ENCODE measurements around the gene TBXAS1. TPM values are rescaled to one million over a fixed set of nuclear protein-coding genes. Genes with fewer than 3 reads are reported as not detected.

The TBXAS1 gene
- total and polyA plus RNA-seq, 2 donors (not counting 3 experiments of a cell fraction or from before 2014, with no cell fraction given), result 2.1 to 4.3 TPM

GRCh38 chr7:139895141-139895829 lies 66.2 kb downstream of the TBXAS1 start:
- no peaks in the 10 kb centered on the region for H3K9me3 ChIP-seq (replicated peaks; ENCODE audit: control insufficient read depth, insufficient read depth, low read length)
- ChIA-PET POLR2A (no interaction called here), CTCF (interaction anchor here (0.6 kb wide), 1 partner anchor 242 kb away, joined by 3 read pairs; no protein-coding TSS in a partner anchor)
- no TSS peak for BruUV-seq (replicated peaks)
- TF ChIP-seq POLR2A (IDR thresholded peaks at IDR 0.05; ENCODE audit: low read depth, low read length) (no peak), GATA2 (IDR thresholded peaks at IDR 0.05; ENCODE audit: insufficient read depth, insufficient read length, low read depth, low read length) (no peak)
- H3K36me3 ChIP-seq (ENCODE audit: control insufficient read depth in 2 of 2, extremely low read depth in 1 of 2, insufficient read depth in 2 of 2, low read length in 2 of 2), result no peaks in the 10 kb centered on the region
- intact Hi-C loops (cut with micrococcal nuclease), result no loop called here
- H3K27me3 ChIP-seq (ENCODE audit: control insufficient read depth in 2 of 2, insufficient read depth in 2 of 2, low read length in 2 of 2), result peaks cover 3 to 5% of the 10 kb centered on the region in 2 experiments
- no peaks in the 10 kb centered on the region for H3K9me1 ChIP-seq (replicated peaks; ENCODE audit: control insufficient read depth, extremely low read depth, insufficient read depth, low read length)
- no peaks in the 10 kb centered on the region for H4K20me1 ChIP-seq (replicated peaks; ENCODE audit: control insufficient read depth, extremely low read depth, insufficient read depth, low read length)
- H3K4me2 ChIP-seq (ENCODE audit: insufficient read depth, low read length), result no peak overlapping the region
- no peak overlapping the region for H2AFZ ChIP-seq (ENCODE audit: low read depth, low read length)
- no peak overlapping the region for H3K4me3 ChIP-seq (replicated peaks in 1 of 3; ENCODE audit: insufficient read depth in 1 of 3, low read depth in 1 of 3, low read length in 3 of 3)
- no peaks in the 10 kb centered on the region for H3K79me2 ChIP-seq (ENCODE audit: control insufficient read depth, insufficient read depth, low read length)
- dilution Hi-C loops (cut with MboI; ENCODE audit: extremely low pct_ligation_motif_present, low sequenced_read_pairs), result no loop called here
- DNase-seq (ENCODE audit: low read depth, low spot score), result no peak
- no peak overlapping the region for H3K9ac ChIP-seq (replicated peaks; ENCODE audit: extremely low read depth, insufficient read depth, low read length)
- no peaks in the 10 kb centered on the region for H3K4me1 ChIP-seq (ENCODE audit: control insufficient read depth, extremely low read depth, insufficient read depth, low read length)
- no peak overlapping the region for H3K27ac ChIP-seq (ENCODE audit: insufficient read depth, low read depth, low read length)
- no peak for FAIRE-seq

- CTCF ChIA-PET, result no interaction called here
- intact Hi-C loops (cut with micrococcal nuclease), result no loop called here
These were observed 67.2 kb downstream of the TBXAS1 start for GRCh38 chr7:139896288-139896687.

More at GRCh38 chr7:139896288-139896687, 67.2 kb downstream of the TBXAS1 start:
- FAIRE-seq (no peak), DNase-seq (ENCODE audit: low read depth, low spot score) (no peak)
- H3K9me3 ChIP-seq (replicated peaks; ENCODE audit: control insufficient read depth, insufficient read depth, low read length), result no peaks in the 10 kb centered on the region
- POLR2A ChIA-PET, result no interaction called here
- H4K20me1 ChIP-seq (replicated peaks; ENCODE audit: control insufficient read depth, extremely low read depth, insufficient read depth, low read length), result no peaks in the 10 kb centered on the region
- no peaks in the 10 kb centered on the region for H3K4me1 ChIP-seq (ENCODE audit: control insufficient read depth, extremely low read depth, insufficient read depth, low read length)
- BruUV-seq (replicated peaks), result no TSS peak
- H3K4me2 ChIP-seq (ENCODE audit: insufficient read depth, low read length), result no peak overlapping the region
- H3K9ac ChIP-seq (replicated peaks; ENCODE audit: extremely low read depth, insufficient read depth, low read length), result no peak overlapping the region
- H3K79me2 ChIP-seq (ENCODE audit: control insufficient read depth, insufficient read depth, low read length), result no peaks in the 10 kb centered on the region
- no peak overlapping the region for H2AFZ ChIP-seq (ENCODE audit: low read depth, low read length)
- peaks cover 3 to 7% of the 10 kb centered on the region in 2 experiments for H3K27me3 ChIP-seq (ENCODE audit: control insufficient read depth in 2 of 2, insufficient read depth in 2 of 2, low read length in 2 of 2)
- H3K9me1 ChIP-seq (replicated peaks; ENCODE audit: control insufficient read depth, extremely low read depth, insufficient read depth, low read length), result no peaks in the 10 kb centered on the region
- dilution Hi-C loops (cut with MboI; ENCODE audit: extremely low pct_ligation_motif_present, low sequenced_read_pairs), result no loop called here
- H3K36me3 ChIP-seq (ENCODE audit: control insufficient read depth in 2 of 2, extremely low read depth in 1 of 2, insufficient read depth in 2 of 2, low read length in 2 of 2), result no peaks in the 10 kb centered on the region
- H3K27ac ChIP-seq (ENCODE audit: insufficient read depth, low read depth, low read length), result no peak overlapping the region
- TF ChIP-seq MYC (IDR thresholded peaks at IDR 0.05; ENCODE audit: low read depth, low read length) (no peak), JUN (IDR thresholded peaks at IDR 0.05; ENCODE audit: borderline replicate concordance, insufficient read depth, insufficient read length, low read depth) (no peak), CTCF (IDR thresholded peaks at IDR 0.05; ENCODE audit: extremely low read depth in 1 of 2, insufficient read depth in 1 of 2, low read depth in 1 of 2, low read length in 2 of 2) (no peak), EZH2 (IDR thresholded peaks at IDR 0.05; ENCODE audit: borderline replicate concordance, low read depth, low read length, severe bottlenecking) (no peak), FOS (IDR thresholded peaks at IDR 0.05; ENCODE audit: borderline replicate concordance, insufficient read depth, low read length) (no peak), GATA2 (IDR thresholded peaks at IDR 0.05; ENCODE audit: insufficient read depth, insufficient read length, low read depth, low read length) (no peak), POLR2A (IDR thresholded peaks at IDR 0.05; ENCODE audit: low read depth, low read length) (no peak)
- H3K4me3 ChIP-seq (replicated peaks in 1 of 3; ENCODE audit: insufficient read depth in 1 of 3, low read depth in 1 of 3, low read length in 3 of 3), result no peak overlapping the region
